22Rv1 (cell line): Measurements from ENCODE around the gene SLC25A10.

Experiments used
- CTCF ChIP-seq: fragments of 450-650 bp; IDR thresholded peaks from 2 replicates; pipeline ENCODE4 v1.5.1; 2017; ENCODE audit warnings: mild to moderate bottlenecking
- ZFX ChIP-seq: fragments of 450-650 bp; IDR thresholded peaks from 2 replicates; pipeline ENCODE4 v1.6.1; 2017; ENCODE audit warnings: antibody characterized with exemption, borderline replicate concordance

GRCh38 chr17:81701288-81702071 lies 10.6 kb upstream of the SLC25A10 start:
- no peak for TF ChIP-seq CTCF
- no peak for TF ChIP-seq ZFX
